Thyroid gland (tissue), 4 donors: ENCODE data around the gene CSNK1D.
A peak's percentile ranks its signal among the peaks of the same experiment; 100 is the strongest.

ENCODE experiments used
- CTCF ChIP-seq, 6 experiments: fragments of 200-600 bp in 3 of 6; fragments of 450-650 bp in 3 of 6; sonication (generic) in 3 of 6; IDR thresholded peaks; one replicate each; pipeline ENCODE4 v1.5.1; 2016 to 2019; ENCODE audit warnings: antibody characterized with exemption in 6 of 6, mild to moderate bottlenecking in 2 of 6, inconsistent platforms in 1 of 6, moderate library complexity in 1 of 6
- POLR2A ChIP-seq, 2 donors: fragments of 450-650 bp; IDR thresholded peaks; one replicate each; pipeline ENCODE4 v1.6.1; 2017; ENCODE audit warnings: antibody characterized with exemption in 2 of 2, mild to moderate bottlenecking in 2 of 2, moderate library complexity in 1 of 2

- TF ChIP-seq CTCF (IDR thresholded peaks at IDR 0.05) (peak in 1 of 6 experiments; percentile 20), POLR2A (IDR thresholded peaks at IDR 0.05) (no peak)
Observed at GRCh38 chr17:82244413-82245133, 28.9 kb downstream of the CSNK1D start.
